ENCODE data around the gene SETBP1.

SETBP1 gene

DNA sequence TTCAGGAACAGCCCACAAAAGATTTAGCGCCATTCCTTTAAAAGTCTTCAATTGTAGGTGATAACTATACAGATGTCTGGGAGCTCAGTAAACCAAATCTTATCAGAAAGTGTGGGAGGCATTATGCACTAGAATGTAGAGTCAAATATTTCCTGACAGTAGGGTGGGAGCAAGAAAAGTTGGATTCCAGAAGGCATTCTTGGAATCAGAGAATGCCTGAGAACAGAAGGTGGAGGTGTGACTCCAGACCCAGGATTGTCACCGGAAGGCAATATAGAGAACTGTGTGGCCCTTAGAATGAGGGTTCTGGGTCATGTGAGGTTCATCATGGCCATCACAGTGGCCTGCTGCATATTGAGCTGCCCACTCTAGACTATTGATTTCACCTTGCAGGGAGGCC lies 90.0 kb downstream of the SETBP1 start:
- H3K27ac Mint-ChIP-seq = no peak overlapping the region
- H3K36me3 Mint-ChIP-seq (ENCODE audit: insufficient read depth) = peaks cover 3% of the 10 kb centered on the region
- H3K9me3 Mint-ChIP-seq = no peaks in the 10 kb centered on the region
- DNase-seq = no peak
- ATAC-seq (replicated peaks) = no peak
- no peaks in the 10 kb centered on the region for H3K27me3 Mint-ChIP-seq
- H3K4me1 Mint-ChIP-seq (ENCODE audit: low read depth in 2 of 2) = peaks cover 5 to 24% of the 10 kb centered on the region in 2 donors
- H3K4me3 Mint-ChIP-seq = no peak overlapping the region

DNA sequence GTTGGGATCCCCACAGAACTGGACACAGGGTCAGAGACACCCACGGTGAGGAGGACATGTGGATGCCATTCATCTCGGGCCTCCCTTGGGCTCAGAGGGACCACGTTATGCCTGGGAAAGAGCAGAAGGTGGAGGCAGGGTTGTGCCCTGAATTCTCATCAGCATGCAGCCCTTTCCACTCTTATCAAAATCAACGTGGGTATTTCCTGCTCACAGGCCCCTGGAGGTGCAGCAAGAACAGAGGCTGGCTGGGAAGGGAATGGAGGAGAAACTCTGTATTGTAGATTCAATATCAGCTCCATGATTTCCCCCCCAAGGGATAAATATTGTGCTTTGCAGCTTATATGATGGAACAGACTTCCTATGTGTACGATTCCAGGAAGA lies 90.9 kb downstream of the SETBP1 start:
- H3K27ac Mint-ChIP-seq = no peak overlapping the region
- ATAC-seq (replicated peaks) (no peak), DNase-seq (no peak)
- H3K36me3 Mint-ChIP-seq (ENCODE audit: insufficient read depth) = peaks cover 3% of the 10 kb centered on the region
- no peaks in the 10 kb centered on the region for H3K27me3 Mint-ChIP-seq
- H3K4me3 Mint-ChIP-seq = no peak overlapping the region
- peaks cover 5 to 18% of the 10 kb centered on the region in 2 donors for H3K4me1 Mint-ChIP-seq (ENCODE audit: low read depth in 2 of 2)
- H3K9me3 Mint-ChIP-seq = no peaks in the 10 kb centered on the region

DNA sequence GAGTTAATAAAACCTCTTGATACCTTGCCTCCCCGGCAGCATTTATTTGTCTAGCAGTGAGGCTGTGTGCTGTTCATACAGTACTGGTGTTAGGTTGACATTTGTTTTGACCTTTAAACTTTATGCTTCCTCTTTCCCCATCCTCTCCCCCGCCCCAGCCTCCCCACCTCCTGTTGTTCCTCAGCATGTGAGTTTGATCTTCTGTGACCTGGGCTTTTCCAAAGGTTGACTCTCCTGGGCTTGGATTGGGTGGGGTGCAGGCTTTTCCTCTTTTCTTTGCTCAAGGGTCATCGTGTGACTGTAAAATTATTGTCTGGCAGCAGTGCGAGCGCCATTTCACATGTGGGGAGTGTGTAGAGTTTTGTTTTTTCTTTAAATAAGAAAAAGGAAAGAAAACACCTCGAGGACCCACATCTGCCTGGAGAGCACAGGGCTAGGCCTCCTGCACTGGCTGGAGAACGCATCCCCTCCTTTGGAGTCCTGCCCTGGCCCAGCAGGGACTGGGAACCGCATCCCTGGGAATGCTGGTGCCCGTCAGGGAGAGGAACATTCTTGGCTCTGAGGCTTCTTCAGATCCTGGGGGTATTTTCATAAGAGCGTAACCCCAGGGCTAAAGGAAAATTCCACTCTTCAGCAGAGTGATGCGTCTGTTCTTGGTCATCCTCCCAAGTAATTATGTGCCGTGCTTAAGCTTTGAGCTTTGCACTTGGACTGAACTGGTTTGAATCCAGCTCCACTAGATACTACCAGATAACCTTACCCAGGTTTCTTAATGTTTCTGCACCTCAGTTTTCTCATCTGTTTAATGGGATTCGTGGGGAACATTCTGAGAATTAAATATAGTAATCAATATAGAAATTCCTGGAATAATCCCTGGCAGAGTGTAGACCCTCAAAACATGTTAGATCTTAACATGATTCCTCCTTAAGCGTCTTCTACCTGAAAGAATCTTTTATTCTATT lies 91.5 kb downstream of the SETBP1 start:
- DNase-seq (no peak), ATAC-seq (replicated peaks) (no peak)
- Mint-ChIP-seq H3K4me3 (no peak overlapping the region), H3K4me1 (ENCODE audit: low read depth in 2 of 2) (peaks cover 5 to 18% of the 10 kb centered on the region in 2 donors), H3K27ac (no peak overlapping the region), H3K9me3 (no peaks in the 10 kb centered on the region), H3K27me3 (no peaks in the 10 kb centered on the region), H3K36me3 (ENCODE audit: insufficient read depth) (peaks cover 3% of the 10 kb centered on the region)

DNA sequence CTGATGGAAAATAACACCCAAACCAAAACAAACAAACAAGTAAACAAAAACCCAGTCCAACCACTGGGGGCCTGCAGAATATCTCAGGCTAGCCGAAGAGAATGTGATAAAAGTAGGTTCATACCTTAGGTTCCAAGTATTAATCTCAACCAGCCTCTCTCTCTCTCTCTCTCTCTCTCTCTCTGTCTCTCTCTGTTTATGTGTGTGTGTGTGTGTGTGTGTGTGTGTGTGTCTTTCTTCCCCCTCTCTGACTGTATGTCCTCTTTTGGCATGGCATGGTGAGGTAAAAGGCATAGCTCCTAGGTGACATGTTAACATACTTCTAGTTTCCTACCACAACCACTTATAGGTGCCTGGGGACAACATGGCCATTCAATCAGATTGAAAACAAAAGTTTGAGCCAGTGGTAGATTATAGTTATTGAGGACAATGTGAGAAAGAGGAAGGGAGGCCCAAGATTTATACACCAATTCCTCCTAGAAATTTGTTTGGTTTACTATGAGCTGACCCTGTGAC lies 93.0 kb downstream of the SETBP1 start:
- no peak for DNase-seq
- no peaks in the 10 kb centered on the region for H3K27me3 Mint-ChIP-seq
- H3K4me1 Mint-ChIP-seq (ENCODE audit: low read depth in 2 of 2) = peaks cover 5 to 13% of the 10 kb centered on the region in 2 donors

DNA sequence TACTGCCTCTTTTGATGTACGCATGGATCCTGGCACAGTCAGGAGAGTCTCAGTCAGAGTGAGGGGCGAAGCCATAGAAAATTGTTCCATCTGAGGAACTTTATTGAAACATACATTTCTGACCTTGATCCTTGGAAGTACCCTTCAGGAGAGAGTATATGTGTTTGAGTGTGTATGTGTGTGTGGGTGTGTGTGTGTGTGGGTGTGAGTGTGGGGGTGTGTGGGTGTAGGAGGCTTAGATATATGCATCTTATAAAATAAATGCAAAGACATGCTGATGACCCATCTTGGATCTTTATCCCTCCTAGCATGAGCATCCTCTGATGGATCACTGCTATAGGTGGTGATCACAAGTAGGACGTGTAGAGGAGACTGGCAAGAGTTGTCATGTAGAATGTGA lies 93.5 kb downstream of the SETBP1 start:
- no peaks in the 10 kb centered on the region for H3K9me3 Mint-ChIP-seq
- no peak overlapping the region for H3K4me3 Mint-ChIP-seq
- H3K27ac Mint-ChIP-seq = no peak overlapping the region
- no peaks in the 10 kb centered on the region for H3K27me3 Mint-ChIP-seq
- peaks cover 5 to 13% of the 10 kb centered on the region in 2 donors for H3K4me1 Mint-ChIP-seq (ENCODE audit: low read depth in 2 of 2)
- no peak for ATAC-seq (replicated peaks)
- peaks cover 3% of the 10 kb centered on the region for H3K36me3 Mint-ChIP-seq (ENCODE audit: insufficient read depth)
- DNase-seq = no peak

More for the DNA sequence above, 93.0 kb downstream of the SETBP1 start:
- no peak for ATAC-seq (replicated peaks)
- peaks cover 3% of the 10 kb centered on the region for H3K36me3 Mint-ChIP-seq (ENCODE audit: insufficient read depth)
- no peak overlapping the region for H3K27ac Mint-ChIP-seq
- H3K9me3 Mint-ChIP-seq = no peaks in the 10 kb centered on the region
- no peak overlapping the region for H3K4me3 Mint-ChIP-seq

DNA sequence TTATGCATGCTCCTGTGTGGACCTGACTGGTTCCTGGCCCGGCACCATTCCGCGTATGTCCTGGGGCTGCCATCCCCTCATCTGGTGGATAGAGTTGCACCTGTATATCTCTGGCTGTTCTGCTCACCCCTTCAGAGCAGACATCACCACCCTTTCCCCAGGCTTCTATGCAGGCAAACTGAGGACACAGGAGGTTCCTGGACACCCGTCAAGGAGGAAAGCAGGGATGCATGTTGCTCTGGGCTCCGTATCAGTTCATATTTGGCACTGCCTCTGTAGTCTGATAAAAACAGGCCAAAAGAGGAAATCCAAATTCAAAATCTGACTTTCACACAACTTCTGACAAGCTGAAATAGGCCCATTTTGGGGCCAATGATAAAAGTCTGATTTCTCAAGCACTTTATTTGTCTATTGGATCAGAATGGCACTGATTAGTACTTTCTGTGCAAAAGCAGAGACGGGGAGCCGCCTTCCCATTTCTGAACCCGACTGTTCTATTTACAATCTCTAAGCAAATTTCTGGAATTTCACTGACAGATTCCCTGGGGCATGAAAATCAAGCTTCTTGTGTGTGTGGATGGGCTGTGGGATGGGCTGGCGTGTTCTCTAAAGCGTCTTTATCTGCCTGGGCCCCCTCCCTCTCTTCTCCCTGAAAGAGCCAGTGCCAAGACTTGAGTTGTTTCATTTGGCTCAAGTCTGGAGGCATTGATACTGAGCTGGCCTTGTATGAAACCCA lies 96.9 kb downstream of the SETBP1 start:
- Mint-ChIP-seq H3K9me3 (no peaks in the 10 kb centered on the region), H3K27me3 (peaks cover 0 to 8% of the 10 kb centered on the region in 2 donors), H3K4me3 (no peak overlapping the region), H3K36me3 (ENCODE audit: insufficient read depth) (peaks cover 3% of the 10 kb centered on the region), H3K27ac (no peak overlapping the region), H3K4me1 (ENCODE audit: low read depth in 2 of 2) (peaks cover 3 to 13% of the 10 kb centered on the region in 2 donors)
- ATAC-seq (replicated peaks) (no peak), DNase-seq (no peak)

DNA sequence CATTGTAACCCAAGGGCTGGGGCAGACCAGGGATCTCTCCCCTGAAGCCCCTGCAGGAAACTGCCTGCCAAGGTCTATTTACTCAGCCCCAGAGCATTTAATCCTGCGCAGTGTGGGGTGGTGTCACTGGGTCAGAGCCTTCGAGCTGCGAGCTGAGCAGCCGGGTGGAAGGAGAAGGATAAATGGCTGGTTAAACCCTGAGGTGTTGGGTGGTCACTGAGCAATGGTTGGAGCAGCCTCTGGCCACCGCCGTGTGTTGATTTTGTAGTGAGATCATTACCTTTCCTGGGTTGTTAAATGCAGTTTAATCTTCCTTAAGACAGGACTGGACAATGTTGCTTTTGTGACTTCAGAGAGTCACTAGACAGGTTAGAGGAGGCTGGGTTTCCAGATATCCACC lies 98.1 kb downstream of the SETBP1 start:
- Mint-ChIP-seq H3K4me3 (no peak overlapping the region), H3K27ac (no peak overlapping the region), H3K36me3 (ENCODE audit: insufficient read depth) (no peaks in the 10 kb centered on the region), H3K4me1 (ENCODE audit: low read depth in 2 of 2) (peaks cover 2 to 9% of the 10 kb centered on the region in 2 donors), H3K9me3 (no peaks in the 10 kb centered on the region), H3K27me3 (peaks cover 0 to 8% of the 10 kb centered on the region in 2 donors)
- ATAC-seq (replicated peaks) (no peak), DNase-seq (no peak)

DNA sequence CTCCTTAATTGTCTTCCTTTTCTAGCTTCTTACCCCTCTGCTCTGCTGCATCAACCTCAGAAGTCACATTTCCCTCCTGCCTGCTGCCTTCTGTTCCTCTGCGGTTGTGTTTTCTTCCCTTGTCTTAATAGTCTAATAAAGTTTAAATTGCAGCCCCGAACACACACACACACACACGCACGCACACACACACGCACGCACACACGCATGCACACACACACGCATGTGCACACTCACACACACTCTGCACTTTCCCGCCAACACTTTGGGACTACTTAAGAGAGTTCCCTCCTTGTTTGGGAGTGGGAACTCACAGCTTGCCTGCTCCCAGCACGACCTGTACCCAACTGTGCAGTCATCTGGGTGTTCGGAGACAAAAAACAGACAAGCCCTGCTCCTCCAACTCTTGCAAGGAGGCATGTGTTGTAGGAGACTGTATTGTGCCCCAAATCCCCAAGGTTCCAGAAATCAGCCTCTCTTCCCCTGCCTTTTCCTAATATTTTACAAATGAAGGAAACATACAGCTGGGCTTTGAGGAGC lies 99.1 kb downstream of the SETBP1 start:
- peaks cover 0 to 3% of the 10 kb centered on the region in 2 donors for H3K4me1 Mint-ChIP-seq (ENCODE audit: low read depth in 2 of 2)
- no peak overlapping the region for H3K27ac Mint-ChIP-seq
- no peaks in the 10 kb centered on the region for H3K36me3 Mint-ChIP-seq (ENCODE audit: insufficient read depth)
- ATAC-seq (replicated peaks) = no peak
- no peak overlapping the region for H3K4me3 Mint-ChIP-seq
- peaks cover 0 to 8% of the 10 kb centered on the region in 2 donors for H3K27me3 Mint-ChIP-seq
- DNase-seq = no peak
- no peaks in the 10 kb centered on the region for H3K9me3 Mint-ChIP-seq

DNA sequence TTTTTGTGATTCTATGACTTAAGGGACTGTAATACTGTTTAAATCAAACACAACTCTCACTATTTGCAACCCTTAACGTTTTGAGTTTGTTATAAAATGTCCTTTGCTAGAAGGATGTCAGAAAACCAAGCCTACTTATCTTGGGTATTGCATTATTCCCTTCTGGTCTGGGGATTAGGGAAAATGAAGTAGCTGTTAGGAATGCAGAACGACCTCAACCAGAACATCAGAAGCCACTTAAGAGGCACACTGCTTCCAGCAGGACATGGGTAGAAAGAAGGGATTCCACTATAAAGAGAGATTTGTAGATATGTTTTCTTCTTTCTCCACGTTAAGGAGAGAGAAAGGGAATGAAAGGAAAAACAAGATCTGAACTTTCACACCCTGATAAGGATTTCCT lies 101.2 kb downstream of the SETBP1 start:
- H3K4me3 Mint-ChIP-seq = no peak overlapping the region
- no peak for ATAC-seq (replicated peaks)
- H3K27me3 Mint-ChIP-seq = peaks cover 0 to 8% of the 10 kb centered on the region in 2 donors
- peaks cover 2 to 8% of the 10 kb centered on the region in 2 donors for H3K4me1 Mint-ChIP-seq (ENCODE audit: low read depth in 2 of 2)
- no peaks in the 10 kb centered on the region for H3K9me3 Mint-ChIP-seq
- no peak for DNase-seq
- H3K36me3 Mint-ChIP-seq (ENCODE audit: insufficient read depth) = no peaks in the 10 kb centered on the region
- no peak overlapping the region for H3K27ac Mint-ChIP-seq

DNA sequence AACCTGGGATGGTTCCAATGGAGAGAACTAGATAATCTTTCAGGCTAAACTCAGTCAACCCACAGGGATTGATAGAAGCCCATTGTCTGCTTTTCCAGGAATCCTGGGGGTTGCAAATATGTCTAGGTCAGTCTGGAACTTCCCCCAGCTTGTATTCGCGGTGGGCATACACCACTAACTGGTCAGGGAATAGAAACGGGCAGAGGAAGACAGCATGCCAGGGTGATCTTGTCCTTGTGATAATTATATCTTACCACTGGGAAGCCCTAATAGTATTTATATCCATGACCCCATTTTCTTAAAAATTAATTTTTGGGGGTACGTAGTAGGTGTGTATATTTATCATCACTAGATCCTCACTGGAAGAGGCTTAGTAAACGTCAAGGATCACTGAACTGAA lies 101.9 kb downstream of the SETBP1 start:
- peaks cover 0 to 8% of the 10 kb centered on the region in 2 donors for H3K27me3 Mint-ChIP-seq
- no peak overlapping the region for H3K4me3 Mint-ChIP-seq
- DNase-seq (no peak), ATAC-seq (replicated peaks) (no peak)
- peaks cover 3 to 8% of the 10 kb centered on the region in 2 donors for H3K4me1 Mint-ChIP-seq (ENCODE audit: low read depth in 2 of 2)
- H3K36me3 Mint-ChIP-seq (ENCODE audit: insufficient read depth) = no peaks in the 10 kb centered on the region
- no peak overlapping the region for H3K27ac Mint-ChIP-seq
- H3K9me3 Mint-ChIP-seq = no peaks in the 10 kb centered on the region

DNA sequence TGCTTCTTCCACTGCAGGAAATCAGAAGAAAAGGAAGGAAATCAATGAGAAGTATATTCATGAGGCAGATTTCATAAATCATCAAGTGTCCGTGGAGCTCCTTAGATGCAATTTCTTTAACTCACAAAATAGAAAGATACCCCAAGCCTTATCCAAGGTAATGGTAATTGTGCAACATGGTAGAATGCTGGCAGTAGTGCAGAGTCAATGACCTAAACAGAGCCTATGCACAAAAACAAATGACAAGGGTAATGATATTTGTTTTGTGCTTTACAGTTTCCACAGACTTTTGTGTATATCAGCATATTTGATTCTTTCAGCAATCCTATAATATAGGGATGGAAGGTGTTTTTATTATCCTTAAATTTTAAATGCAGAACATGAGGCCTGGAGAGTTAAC lies 102.7 kb downstream of the SETBP1 start:
- H3K27me3 Mint-ChIP-seq = peaks cover 0 to 8% of the 10 kb centered on the region in 2 donors
- H3K4me3 Mint-ChIP-seq = no peak overlapping the region
- no peak for DNase-seq
- peaks cover 3 to 8% of the 10 kb centered on the region in 2 donors for H3K4me1 Mint-ChIP-seq (ENCODE audit: low read depth in 2 of 2)
- ATAC-seq (replicated peaks) = no peak
- H3K36me3 Mint-ChIP-seq (ENCODE audit: insufficient read depth) = no peaks in the 10 kb centered on the region
- no peaks in the 10 kb centered on the region for H3K9me3 Mint-ChIP-seq
- H3K27ac Mint-ChIP-seq = no peak overlapping the region

DNA sequence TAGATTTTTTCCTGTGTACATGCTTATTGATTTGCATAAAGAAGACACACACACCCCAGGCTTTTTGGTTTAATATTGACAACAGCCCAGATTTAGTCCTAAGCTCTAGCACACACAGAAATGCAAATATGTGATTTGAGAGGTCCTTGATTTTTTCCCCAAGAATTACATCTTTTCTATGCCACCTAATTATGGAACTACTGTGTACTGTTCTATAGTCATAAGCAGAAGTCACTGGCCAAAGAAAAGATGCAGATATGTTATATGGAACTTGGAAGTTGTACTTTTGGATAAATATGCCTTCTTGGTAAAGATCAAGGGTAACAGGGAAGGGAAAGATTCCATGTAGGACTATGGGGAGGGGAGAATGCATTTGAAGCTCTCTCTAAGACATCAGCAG lies 105.6 kb downstream of the SETBP1 start:
- Mint-ChIP-seq H3K27me3 (no peaks in the 10 kb centered on the region), H3K36me3 (ENCODE audit: insufficient read depth) (no peaks in the 10 kb centered on the region), H3K9me3 (no peaks in the 10 kb centered on the region), H3K4me1 (ENCODE audit: low read depth in 2 of 2) (peaks cover 3 to 8% of the 10 kb centered on the region in 2 donors), H3K27ac (peak overlapping the region; percentile 74 to 75), H3K4me3 (peak overlapping the region; percentile 58 to 64)
- no peak for DNase-seq
- no peak for ATAC-seq (replicated peaks)

DNA sequence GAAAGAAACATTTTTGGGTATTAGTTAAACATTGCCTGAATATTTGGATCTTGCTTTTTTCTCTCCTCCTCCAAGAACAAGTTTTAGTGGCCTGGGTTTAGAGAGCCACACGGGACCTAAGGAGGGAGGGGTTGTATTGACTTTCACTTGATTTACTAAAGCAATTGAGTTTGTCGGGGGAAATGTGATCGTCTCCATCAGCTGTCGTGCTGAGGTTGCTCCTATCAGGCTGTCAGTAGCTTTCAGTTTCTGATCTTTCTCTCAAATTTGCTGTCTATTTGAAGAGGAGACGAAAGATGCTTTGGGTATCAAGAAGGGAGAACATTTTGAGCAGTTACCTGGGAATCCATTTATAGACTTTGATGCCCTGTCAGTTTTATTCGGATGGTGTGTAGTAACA lies 106.0 kb downstream of the SETBP1 start:
- H3K27ac Mint-ChIP-seq = peak overlapping the region; percentile 74 to 75
- no peaks in the 10 kb centered on the region for H3K9me3 Mint-ChIP-seq
- ATAC-seq (replicated peaks) (peak; percentile 48), DNase-seq (no peak)
- no peaks in the 10 kb centered on the region for H3K27me3 Mint-ChIP-seq
- peak overlapping the region; percentile 58 to 64 for H3K4me3 Mint-ChIP-seq
- no peaks in the 10 kb centered on the region for H3K36me3 Mint-ChIP-seq (ENCODE audit: insufficient read depth)
- H3K4me1 Mint-ChIP-seq (ENCODE audit: low read depth in 2 of 2) = peaks cover 3 to 8% of the 10 kb centered on the region in 2 donors
